CD4-positive, alpha-beta T cell treated with Interleukin-4 for 4 hours (primary cell): ENCODE data around the gene AUTS2.

Source experiments
- DNase-seq: peaks from one replicate; pipeline ENCODE4 v3.0.0-alpha.2; 2020

Gene AUTS2

GRCh38 chr7:69800495-69800894, 202.2 kb downstream of the AUTS2 start:
- DNase-seq: no peak

GRCh38 chr7:69801729-69802682, 203.7 kb downstream of the AUTS2 start:
- DNase-seq: no peak

GRCh38 chr7:69803699-69804516, 205.6 kb downstream of the AUTS2 start:
- no peak for DNase-seq

GRCh38 chr7:69804962-69805361, 206.7 kb downstream of the AUTS2 start:
- no peak for DNase-seq

GRCh38 chr7:69808391-69808790, 210.1 kb downstream of the AUTS2 start:
- no peak for DNase-seq

- no peak for DNase-seq
Measured at GRCh38 chr7:69811476-69812308, 213.4 kb downstream of the AUTS2 start.

GRCh38 chr7:69812756-69813155, 214.5 kb downstream of the AUTS2 start:
- no peak for DNase-seq

GRCh38 chr7:69813637-69814240, 215.5 kb downstream of the AUTS2 start:
- no peak for DNase-seq

GRCh38 chr7:69814421-69814962, 216.2 kb downstream of the AUTS2 start:
- DNase-seq: no peak

- no peak for DNase-seq
Measured at GRCh38 chr7:69816501-69816900, 218.2 kb downstream of the AUTS2 start.

- no peak for DNase-seq
Measured at GRCh38 chr7:69817121-69817520, 218.8 kb downstream of the AUTS2 start.

- DNase-seq: no peak
Measured at GRCh38 chr7:69817841-69818635, 219.8 kb downstream of the AUTS2 start.

- no peak for DNase-seq
Measured at GRCh38 chr7:69818636-69819332, 220.5 kb downstream of the AUTS2 start.

GRCh38 chr7:69819333-69819705, 221.0 kb downstream of the AUTS2 start:
- DNase-seq: no peak

- no peak for DNase-seq
Measured at GRCh38 chr7:69820479-69821192, 222.4 kb downstream of the AUTS2 start.

GRCh38 chr7:69822386-69822785, 224.1 kb downstream of the AUTS2 start:
- no peak for DNase-seq

- DNase-seq: no peak
Measured at GRCh38 chr7:69823151-69823744, 225.0 kb downstream of the AUTS2 start.

- no peak for DNase-seq
Measured at GRCh38 chr7:69825113-69825972, 227.1 kb downstream of the AUTS2 start.

- DNase-seq: no peak
Measured at GRCh38 chr7:69826283-69826682, 228.0 kb downstream of the AUTS2 start.
